ENCODE data around the gene OR51G2.
"Not testable (repeated sequence)": the region's sequence is repeated elsewhere in the genome, so short reads cannot be mapped to it uniquely, and the experiment has no call there.

- TF ChIP-seq, protein P1, sequence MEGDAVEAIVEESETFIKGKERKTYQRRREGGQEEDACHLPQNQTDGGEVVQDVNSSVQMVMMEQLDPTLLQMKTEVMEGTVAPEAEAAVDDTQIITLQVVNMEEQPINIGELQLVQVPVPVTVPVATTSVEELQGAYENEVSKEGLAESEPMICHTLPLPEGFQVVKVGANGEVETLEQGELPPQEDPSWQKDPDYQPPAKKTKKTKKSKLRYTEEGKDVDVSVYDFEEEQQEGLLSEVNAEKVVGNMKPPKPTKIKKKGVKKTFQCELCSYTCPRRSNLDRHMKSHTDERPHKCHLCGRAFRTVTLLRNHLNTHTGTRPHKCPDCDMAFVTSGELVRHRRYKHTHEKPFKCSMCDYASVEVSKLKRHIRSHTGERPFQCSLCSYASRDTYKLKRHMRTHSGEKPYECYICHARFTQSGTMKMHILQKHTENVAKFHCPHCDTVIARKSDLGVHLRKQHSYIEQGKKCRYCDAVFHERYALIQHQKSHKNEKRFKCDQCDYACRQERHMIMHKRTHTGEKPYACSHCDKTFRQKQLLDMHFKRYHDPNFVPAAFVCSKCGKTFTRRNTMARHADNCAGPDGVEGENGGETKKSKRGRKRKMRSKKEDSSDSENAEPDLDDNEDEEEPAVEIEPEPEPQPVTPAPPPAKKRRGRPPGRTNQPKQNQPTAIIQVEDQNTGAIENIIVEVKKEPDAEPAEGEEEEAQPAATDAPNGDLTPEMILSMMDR (IDR thresholded peaks at IDR 0.05): not testable (repeated sequence)
- TF ChIP-seq POLR2A (IDR thresholded peaks at IDR 0.05): not testable (repeated sequence)
Measured at GRCh38 chr11:4955613-4956012, 36.5 kb upstream of the OR51G2 start, which contains the start of gene OR51A2.
